Upper lobe of right lung (tissue), 1 donor: ENCODE results near the gene REST. TPM values are rescaled to one million over a fixed set of nuclear protein-coding genes. Genes with fewer than 3 reads are reported as not detected.
"Not testable (repeated sequence)": the region's sequence is repeated elsewhere in the genome, so short reads cannot be mapped to it uniquely, and the experiment has no call there.

Experiments
- ATAC-seq: fragments of 200-7000 bp; cut with Tn5 transposase; one replicate; pipeline ENCODE4 v1.9.1; 2020; ENCODE audit warnings: mild to moderate bottlenecking, moderate library complexity
- DNase-seq: peaks from one replicate; pipeline ENCODE4 v3.0.0-alpha.2; 2020
- H3K27ac ChIP-seq: fragments of 200-600 bp; one replicate; pipeline ENCODE4 v1.8.0; 2022
- H3K27me3 ChIP-seq: fragments of 200-600 bp; one replicate; pipeline ENCODE4 v1.8.0; 2022; ENCODE audit warnings: mild to moderate bottlenecking
- H3K36me3 ChIP-seq: fragments of 200-600 bp; one replicate; pipeline ENCODE4 v1.8.0; 2022
- H3K4me1 ChIP-seq: fragments of 200-600 bp; one replicate; pipeline ENCODE4 v1.8.0; 2022
- H3K4me3 ChIP-seq: fragments of 200-600 bp; one replicate; pipeline ENCODE4 v1.8.0; 2022; ENCODE audit warnings: mild to moderate bottlenecking
- H3K9me3 ChIP-seq: fragments of 200-600 bp; one replicate; pipeline ENCODE4 v1.8.0; 2022
- intact Hi-C: fragments of 100-400 bp; cut with DNase I; formaldehyde crosslinking; loops from one replicate; pipeline ENCODE4 v1.11.0; 2022
- total RNA-seq: library from RNA; stranded (reverse); fragmentation: NEBNext Ultra II Directional; extraction: Animal tissue kit (Norgen Biotek cat#: 25700); gene quantifications from one replicate; pipeline ENCODE4 v1.2.1, GENCODE V29; 2021
- TF ChIP-seq, protein P1 (sequence below): fragments of 200-600 bp; IDR thresholded peaks from one replicate; pipeline ENCODE4 v1.8.0; 2022; ENCODE audit warnings: antibody characterized with exemption
- donor health status: DM: no; HTN: yes; CAD: no; lungs with severe emphysema.

Gene REST
- total RNA-seq, 1 donor from 2014 or later: 39.0 TPM

DNA sequence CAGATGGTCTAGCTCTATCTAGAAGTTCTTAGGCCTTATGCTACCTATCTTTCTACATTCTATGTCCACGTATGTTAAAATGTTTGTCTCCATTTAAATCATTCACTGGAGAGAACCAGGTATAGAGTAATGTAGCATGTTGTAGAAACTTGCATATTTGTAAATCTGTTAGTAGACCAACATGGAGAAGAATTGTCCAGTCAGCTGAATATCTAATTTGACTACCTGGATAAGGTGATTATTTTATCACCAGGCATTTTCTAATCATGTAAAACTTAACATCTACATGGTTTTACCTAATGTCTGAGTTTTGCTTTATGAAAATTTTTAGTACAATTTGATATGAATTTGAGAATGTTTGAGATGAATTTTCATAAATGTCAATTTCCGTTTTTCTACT lies 19.5 kb downstream of the REST start:
- no peak for ATAC-seq
- H3K9me3 ChIP-seq: no peaks in the 10 kb centered on the region
- H3K27ac ChIP-seq: no peak overlapping the region
- intact Hi-C loops: no loop called here
- H3K27me3 ChIP-seq: no peaks in the 10 kb centered on the region
- H3K4me3 ChIP-seq: no peak overlapping the region
- H3K4me1 ChIP-seq: no peaks in the 10 kb centered on the region
- no peak for DNase-seq
- TF ChIP-seq, protein P1, sequence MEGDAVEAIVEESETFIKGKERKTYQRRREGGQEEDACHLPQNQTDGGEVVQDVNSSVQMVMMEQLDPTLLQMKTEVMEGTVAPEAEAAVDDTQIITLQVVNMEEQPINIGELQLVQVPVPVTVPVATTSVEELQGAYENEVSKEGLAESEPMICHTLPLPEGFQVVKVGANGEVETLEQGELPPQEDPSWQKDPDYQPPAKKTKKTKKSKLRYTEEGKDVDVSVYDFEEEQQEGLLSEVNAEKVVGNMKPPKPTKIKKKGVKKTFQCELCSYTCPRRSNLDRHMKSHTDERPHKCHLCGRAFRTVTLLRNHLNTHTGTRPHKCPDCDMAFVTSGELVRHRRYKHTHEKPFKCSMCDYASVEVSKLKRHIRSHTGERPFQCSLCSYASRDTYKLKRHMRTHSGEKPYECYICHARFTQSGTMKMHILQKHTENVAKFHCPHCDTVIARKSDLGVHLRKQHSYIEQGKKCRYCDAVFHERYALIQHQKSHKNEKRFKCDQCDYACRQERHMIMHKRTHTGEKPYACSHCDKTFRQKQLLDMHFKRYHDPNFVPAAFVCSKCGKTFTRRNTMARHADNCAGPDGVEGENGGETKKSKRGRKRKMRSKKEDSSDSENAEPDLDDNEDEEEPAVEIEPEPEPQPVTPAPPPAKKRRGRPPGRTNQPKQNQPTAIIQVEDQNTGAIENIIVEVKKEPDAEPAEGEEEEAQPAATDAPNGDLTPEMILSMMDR: no peak
- peaks cover 61% of the 10 kb centered on the region for H3K36me3 ChIP-seq

GRCh38 chr4:56930638-56931037 lies 22.9 kb downstream of the REST start:
- intact Hi-C loops: no loop called here
- H3K9me3 ChIP-seq: no peaks in the 10 kb centered on the region
- TF ChIP-seq, protein P1: no peak
- H3K27me3 ChIP-seq: no peaks in the 10 kb centered on the region
- H3K36me3 ChIP-seq: peaks cover 30% of the 10 kb centered on the region
- DNase-seq (no peak), ATAC-seq (no peak)
- H3K4me1 ChIP-seq: no peaks in the 10 kb centered on the region
- no peak overlapping the region for H3K27ac ChIP-seq
- no peak overlapping the region for H3K4me3 ChIP-seq

DNA sequence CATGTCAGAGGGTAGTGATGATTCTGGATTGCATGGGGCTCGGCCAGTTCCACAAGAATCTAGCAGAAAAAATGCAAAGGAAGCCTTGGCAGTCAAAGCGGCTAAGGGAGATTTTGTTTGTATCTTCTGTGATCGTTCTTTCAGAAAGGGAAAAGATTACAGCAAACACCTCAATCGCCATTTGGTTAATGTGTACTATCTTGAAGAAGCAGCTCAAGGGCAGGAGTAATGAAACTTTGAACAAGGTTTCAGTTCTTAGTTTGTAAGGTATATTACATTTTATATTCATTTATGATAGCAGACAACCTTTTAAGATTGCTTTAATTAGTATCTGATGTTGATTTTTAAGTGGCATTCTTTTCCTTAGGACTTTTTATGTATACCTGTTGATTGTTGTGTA lies 24.2 kb downstream of the REST start:
- ATAC-seq (no peak), DNase-seq (no peak)
- Histone ChIP-seq H3K9me3 (no peaks in the 10 kb centered on the region), H3K4me3 (no peak overlapping the region), H3K27ac (no peak overlapping the region), H3K36me3 (peaks cover 28% of the 10 kb centered on the region), H3K4me1 (no peaks in the 10 kb centered on the region), H3K27me3 (no peaks in the 10 kb centered on the region)
- intact Hi-C loops: no loop called here
- TF ChIP-seq, protein P1: no peak

GRCh38 chr4:56937262-56937661 lies 29.6 kb downstream of the REST start:
- ATAC-seq (no peak), DNase-seq (no peak)
- H3K4me3 ChIP-seq: no peak overlapping the region
- H3K36me3 ChIP-seq: peaks cover 10% of the 10 kb centered on the region
- H3K27ac ChIP-seq: no peak overlapping the region
- no peaks in the 10 kb centered on the region for H3K27me3 ChIP-seq
- TF ChIP-seq, protein P1: no peak
- intact Hi-C loops: no loop called here
- no peaks in the 10 kb centered on the region for H3K9me3 ChIP-seq
- H3K4me1 ChIP-seq: no peaks in the 10 kb centered on the region

GRCh38 chr4:56939826-56940225 lies 32.1 kb downstream of the REST start:
- intact Hi-C loops, H3K4me1 ChIP-seq, H3K27ac ChIP-seq, H3K36me3 ChIP-seq, ATAC-seq, H3K27me3 ChIP-seq, H3K9me3 ChIP-seq, H3K4me3 ChIP-seq, DNase-seq: not testable (repeated sequence)

DNA sequence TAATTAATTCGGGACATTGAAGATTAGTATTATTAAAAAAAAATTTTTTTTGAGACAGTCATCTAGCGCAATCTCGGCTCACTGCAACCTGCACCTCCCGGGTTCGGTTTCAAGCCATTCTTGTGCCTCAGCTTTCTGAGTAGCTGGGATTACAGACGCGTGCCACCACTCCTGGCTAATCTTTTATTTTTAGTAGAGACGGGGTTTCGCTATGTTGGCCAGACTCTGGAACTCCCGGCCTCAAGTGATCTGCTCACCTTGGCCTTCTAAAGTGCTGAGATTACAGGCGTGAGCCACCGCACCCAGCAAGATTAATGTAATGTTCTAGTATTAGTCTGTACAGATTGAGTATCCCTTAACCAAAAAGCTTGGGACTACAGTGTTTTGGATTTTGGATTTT lies 32.7 kb downstream of the REST start:
- no peak overlapping the region for H3K4me3 ChIP-seq
- no peaks in the 10 kb centered on the region for H3K9me3 ChIP-seq
- H3K27me3 ChIP-seq: no peaks in the 10 kb centered on the region
- no peak for ATAC-seq
- peaks cover 9% of the 10 kb centered on the region for H3K36me3 ChIP-seq
- intact Hi-C loops: no loop called here
- TF ChIP-seq, protein P1: no peak
- no peak overlapping the region for H3K27ac ChIP-seq
- no peaks in the 10 kb centered on the region for H3K4me1 ChIP-seq
- no peak for DNase-seq
